GM12878 (cell line): ENCODE measurements around the gene NTPCR. TPM values are rescaled to one million over a fixed set of nuclear protein-coding genes. Genes with fewer than 3 reads are reported as not detected.

Source experiments
- HDAC2 ChIP-seq: fragments of 200-600 bp; sonication (generic); IDR thresholded peaks from 2 replicates; pipeline ENCODE4 v1.6.1; 2017
- JUND ChIP-seq: IDR thresholded peaks from 2 replicates; pipeline ENCODE4 v1.6.1; 2012; ENCODE audit warnings: low read depth, mild to moderate bottlenecking, low read length, improper control_type of control experiment, moderate library complexity
- POLR2AphosphoS5 ChIP-seq: IDR thresholded peaks from 2 replicates; pipeline ENCODE4 v1.6.1; 2011; ENCODE audit warnings: mild to moderate bottlenecking, low read length, inconsistent platforms
- SMAD1 ChIP-seq: fragments of 450-650 bp; IDR thresholded peaks from 2 replicates; pipeline ENCODE4 v1.6.1; 2018; ENCODE audit warnings: mild to moderate bottlenecking, low read depth; ENCODE audit not compliant: partially characterized antibody
- ZNF622 ChIP-seq: fragments of 450-650 bp; IDR thresholded peaks from 2 replicates; pipeline ENCODE4 v1.6.1; 2017; ENCODE audit warnings: mild to moderate bottlenecking, inconsistent platforms
- polyA plus RNA-seq, 11 experiments: library from polyadenylated mRNA; depleted of rRNA in 4 of 11; unstranded in 6 of 11; stranded (reverse) in 5 of 11; fragments of >200 nt; fragmentation: Nextera tagmentation in 4 of 11; fragmentation: Illumina TruSeq in 1 of 11; extraction: Ambion mirVana in 4 of 11; extraction: Trizol in 1 of 11; gene quantifications; 1 replicate in 1 of 11; 2 replicates in 10 of 11; pipeline versions ENCODE4 v1.2.1 to v1.2.3, GENCODE V29; 2011 to 2016; ENCODE audit warnings: inconsistent platforms in 2 of 11, missing spikeins in 2 of 11, low read depth in 1 of 11
- total RNA-seq, 4 experiments: library from RNA; depleted of rRNA in 3 of 4; stranded (reverse); fragments of >200 nt in 3 of 4; fragmentation: Illumina TruSeq in 1 of 4; extraction: Trizol in 1 of 4; gene quantifications; 2 replicates each; pipeline versions ENCODE4 v1.2.1 to v1.2.3, GENCODE V29; 2013 to 2021
- TF ChIP-seq, protein P1 (sequence below): fragments of 150-350 bp; IDR thresholded peaks from 2 replicates; pipeline ENCODE4 v1.6.1; 2016; ENCODE audit warnings: low read depth, low read length
- TF ChIP-seq, protein P2 (sequence below): fragments of 450-650 bp; IDR thresholded peaks from 2 replicates; pipeline ENCODE4 v1.6.1; 2018; ENCODE audit warnings: borderline replicate concordance, mild to moderate bottlenecking; ENCODE audit not compliant: partially characterized antibody

Gene NTPCR
- total and polyA plus RNA-seq, 10 of the 15 experiments (the other 5 are each of a cell fraction or from before 2014, with no cell fraction given) = 25.4 to 109 (median 56.6) TPM

DNA sequence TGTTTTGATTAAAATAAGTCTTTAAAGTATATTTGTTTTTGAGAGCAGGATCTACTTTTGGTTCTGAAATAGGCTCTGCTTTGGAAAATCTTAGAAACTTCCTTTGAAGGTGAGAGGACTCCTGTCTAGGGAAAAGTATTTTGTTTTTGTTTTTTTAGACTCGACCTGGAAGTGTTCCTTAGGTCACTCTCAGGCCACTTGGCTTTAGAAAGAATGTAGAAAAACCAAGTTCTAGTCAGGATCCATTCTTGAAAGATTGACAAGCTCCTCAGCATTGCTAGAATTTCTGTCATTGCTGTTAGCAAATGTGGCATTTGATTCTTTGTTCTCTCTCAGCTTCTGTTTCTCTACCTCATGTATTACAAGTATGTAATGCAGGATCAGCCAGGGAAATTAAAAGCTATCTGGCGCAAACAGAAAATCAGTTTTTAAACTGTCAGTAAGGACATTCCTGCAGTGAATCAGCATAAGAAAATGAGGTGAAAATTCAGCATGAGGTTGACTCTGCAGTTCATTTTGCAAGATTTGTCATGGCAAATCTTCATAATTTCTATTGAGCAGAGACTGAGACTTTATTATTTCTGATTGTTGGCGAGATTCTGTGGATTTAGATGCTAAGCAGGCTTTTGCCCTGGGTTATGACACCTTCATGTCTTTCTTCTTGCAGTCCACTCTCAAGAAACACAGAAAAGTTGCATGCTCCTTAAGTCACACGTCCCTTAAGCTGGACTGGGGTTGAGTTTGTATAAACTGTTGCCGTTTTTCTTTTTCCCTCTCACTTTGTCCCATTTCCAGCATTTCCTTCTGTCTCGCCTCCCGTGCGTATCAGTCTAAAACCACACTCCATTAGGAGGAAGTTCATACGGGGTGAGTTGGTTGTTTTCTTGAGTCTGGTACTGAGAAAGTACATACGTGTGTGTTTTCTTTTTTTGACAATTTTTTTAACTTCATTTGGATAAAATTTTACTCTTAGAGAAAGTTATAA is 12.6 kb downstream of the NTPCR start (continued):
- TF ChIP-seq SMAD1 (no peak), JUND (no peak), ZNF622 (no peak), POLR2AphosphoS5 (no peak), HDAC2 (no peak)
- TF ChIP-seq, protein P1, sequence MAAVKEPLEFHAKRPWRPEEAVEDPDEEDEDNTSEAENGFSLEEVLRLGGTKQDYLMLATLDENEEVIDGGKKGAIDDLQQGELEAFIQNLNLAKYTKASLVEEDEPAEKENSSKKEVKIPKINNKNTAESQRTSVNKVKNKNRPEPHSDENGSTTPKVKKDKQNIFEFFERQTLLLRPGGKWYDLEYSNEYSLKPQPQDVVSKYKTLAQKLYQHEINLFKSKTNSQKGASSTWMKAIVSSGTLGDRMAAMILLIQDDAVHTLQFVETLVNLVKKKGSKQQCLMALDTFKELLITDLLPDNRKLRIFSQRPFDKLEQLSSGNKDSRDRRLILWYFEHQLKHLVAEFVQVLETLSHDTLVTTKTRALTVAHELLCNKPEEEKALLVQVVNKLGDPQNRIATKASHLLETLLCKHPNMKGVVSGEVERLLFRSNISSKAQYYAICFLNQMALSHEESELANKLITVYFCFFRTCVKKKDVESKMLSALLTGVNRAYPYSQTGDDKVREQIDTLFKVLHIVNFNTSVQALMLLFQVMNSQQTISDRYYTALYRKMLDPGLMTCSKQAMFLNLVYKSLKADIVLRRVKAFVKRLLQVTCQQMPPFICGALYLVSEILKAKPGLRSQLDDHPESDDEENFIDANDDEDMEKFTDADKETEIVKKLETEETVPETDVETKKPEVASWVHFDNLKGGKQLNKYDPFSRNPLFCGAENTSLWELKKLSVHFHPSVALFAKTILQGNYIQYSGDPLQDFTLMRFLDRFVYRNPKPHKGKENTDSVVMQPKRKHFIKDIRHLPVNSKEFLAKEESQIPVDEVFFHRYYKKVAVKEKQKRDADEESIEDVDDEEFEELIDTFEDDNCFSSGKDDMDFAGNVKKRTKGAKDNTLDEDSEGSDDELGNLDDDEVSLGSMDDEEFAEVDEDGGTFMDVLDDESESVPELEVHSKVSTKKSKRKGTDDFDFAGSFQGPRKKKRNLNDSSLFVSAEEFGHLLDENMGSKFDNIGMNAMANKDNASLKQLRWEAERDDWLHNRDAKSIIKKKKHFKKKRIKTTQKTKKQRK = no peak
- TF ChIP-seq, protein P2, sequence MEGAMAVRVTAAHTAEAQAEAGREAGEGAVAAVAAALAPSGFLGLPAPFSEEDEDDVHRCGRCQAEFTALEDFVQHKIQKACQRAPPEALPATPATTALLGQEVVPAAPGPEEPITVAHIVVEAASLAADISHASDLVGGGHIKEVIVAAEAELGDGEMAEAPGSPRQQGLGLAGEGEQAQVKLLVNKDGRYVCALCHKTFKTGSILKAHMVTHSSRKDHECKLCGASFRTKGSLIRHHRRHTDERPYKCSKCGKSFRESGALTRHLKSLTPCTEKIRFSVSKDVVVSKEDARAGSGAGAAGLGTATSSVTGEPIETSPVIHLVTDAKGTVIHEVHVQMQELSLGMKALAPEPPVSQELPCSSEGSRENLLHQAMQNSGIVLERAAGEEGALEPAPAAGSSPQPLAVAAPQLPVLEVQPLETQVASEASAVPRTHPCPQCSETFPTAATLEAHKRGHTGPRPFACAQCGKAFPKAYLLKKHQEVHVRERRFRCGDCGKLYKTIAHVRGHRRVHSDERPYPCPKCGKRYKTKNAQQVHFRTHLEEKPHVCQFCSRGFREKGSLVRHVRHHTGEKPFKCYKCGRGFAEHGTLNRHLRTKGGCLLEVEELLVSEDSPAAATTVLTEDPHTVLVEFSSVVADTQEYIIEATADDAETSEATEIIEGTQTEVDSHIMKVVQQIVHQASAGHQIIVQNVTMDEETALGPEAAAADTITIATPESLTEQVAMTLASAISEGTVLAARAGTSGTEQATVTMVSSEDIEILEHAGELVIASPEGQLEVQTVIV = no peak
